ENCODE data around the gene LENEP. TPM values are rescaled to one million over a fixed set of nuclear protein-coding genes. Genes with fewer than 3 reads are reported as not detected.

LENEP gene
- total RNA-seq, 1 experiment from 2014 or later, result 2.8 TPM

GRCh38 chr1:154967331-154967950 is 25.9 kb upstream of the LENEP start:
- Histone ChIP-seq H3K56ac (ENCODE audit: insufficient read length, low read depth, low read length) (no peak overlapping the region), H2BK15ac (ENCODE audit: low read depth, low read length) (no peak overlapping the region), H3K9ac (ENCODE audit: extremely low read depth, insufficient read length, low read length) (no peak overlapping the region), H3K18ac (ENCODE audit: insufficient read length, low read depth, low read length) (no peak overlapping the region), H3K9me3 (ENCODE audit: control insufficient read depth, low read depth, low read length) (no peaks in the 10 kb centered on the region), H4K5ac (ENCODE audit: insufficient read length, low read depth, low read length) (no peak overlapping the region), H3K27ac (ENCODE audit: insufficient read length, low read depth, low read length) (no peak overlapping the region), H3K27me3 (ENCODE audit: insufficient read depth, low read length) (no peaks in the 10 kb centered on the region), H2BK20ac (ENCODE audit: low read depth, low read length, poor library complexity, severe bottlenecking) (no peak overlapping the region), H4K91ac (ENCODE audit: insufficient read length, low read depth, low read length) (no peak overlapping the region), H2AK5ac (ENCODE audit: insufficient read length, low read length) (no peak overlapping the region), H3K4me1 (ENCODE audit: insufficient read depth, low read length) (peaks cover 4% of the 10 kb centered on the region; the same call in 1 of the 2 replicates), H3T11ph (ENCODE audit: low read length) (no peak overlapping the region), H4K20me1 (ENCODE audit: control insufficient read depth, insufficient read depth, insufficient read length) (peaks cover 2% of the 10 kb centered on the region), H3K23ac (ENCODE audit: insufficient read length, low read depth, low read length) (no peak overlapping the region), H2AFZ (ENCODE audit: low read length) (no peak overlapping the region), H2BK12ac (ENCODE audit: insufficient read length, low read depth, low read length) (no peak overlapping the region), H3K79me2 (ENCODE audit: insufficient read depth, low read length) (peaks cover 10% of the 10 kb centered on the region; the same call in 1 of the 2 replicates), H2BK5ac (ENCODE audit: insufficient read length, low read length) (no peak overlapping the region), H3K4ac (ENCODE audit: low read depth, low read length) (no peak overlapping the region), H3K23me2 (ENCODE audit: insufficient read length, low read depth, low read length, poor library complexity, severe bottlenecking) (peaks cover 25% of the 10 kb centered on the region), H3K79me1 (ENCODE audit: insufficient read depth, low read depth, low read length, poor library complexity, severe bottlenecking) (peaks cover 7% of the 10 kb centered on the region), H3K14ac (ENCODE audit: insufficient read depth, low read length) (no peak overlapping the region), H4K8ac (replicated peaks; ENCODE audit: insufficient read length, low read depth, low read length) (no peak overlapping the region), H3K4me2 (ENCODE audit: insufficient read depth, insufficient read length, low read length) (no peak overlapping the region), H2BK120ac (ENCODE audit: low read depth, low read length, poor library complexity, severe bottlenecking) (no peak overlapping the region)
- WGBS (ENCODE audit: extremely low coverage, insufficient read length, low lambda C conversion rate), result no CpG with 5 or more reads among the region's 5 CpGs
- Mint-ChIP-seq H3K4me1 (peaks cover 48% of the 10 kb centered on the region in 2 experiments), H3K27me3 (ENCODE audit: low read depth) (no peaks in the 10 kb centered on the region), H3K36me3 (ENCODE audit: insufficient read depth in 1 of 3, low read depth in 3 of 3) (peaks cover 42 to 68% (median 55%) of the 10 kb centered on the region in 3 experiments), H3K9me3 (no peaks in the 10 kb centered on the region), H3K27ac (no peak overlapping the region; a peak in 1 of 7 replicates), H3K4me3 (no peak overlapping the region)
- DNase-seq, result no peak
- TF ChIP-seq CTCF (conservative IDR thresholded peaks at IDR 0.05), result no peak
